NT2/D1 (cell line): Measurements from ENCODE around the gene METTL17.

Experiments used
- YY1 ChIP-seq: IDR thresholded peaks from 2 replicates; pipeline ENCODE4 v1.6.1; 2011; ENCODE audit not compliant: insufficient read length, insufficient read depth
- ZNF274 ChIP-seq: IDR thresholded peaks from 2 replicates; pipeline ENCODE4 v1.6.1; 2011; ENCODE audit warnings: mild to moderate bottlenecking, low read depth, low read length

DNA sequence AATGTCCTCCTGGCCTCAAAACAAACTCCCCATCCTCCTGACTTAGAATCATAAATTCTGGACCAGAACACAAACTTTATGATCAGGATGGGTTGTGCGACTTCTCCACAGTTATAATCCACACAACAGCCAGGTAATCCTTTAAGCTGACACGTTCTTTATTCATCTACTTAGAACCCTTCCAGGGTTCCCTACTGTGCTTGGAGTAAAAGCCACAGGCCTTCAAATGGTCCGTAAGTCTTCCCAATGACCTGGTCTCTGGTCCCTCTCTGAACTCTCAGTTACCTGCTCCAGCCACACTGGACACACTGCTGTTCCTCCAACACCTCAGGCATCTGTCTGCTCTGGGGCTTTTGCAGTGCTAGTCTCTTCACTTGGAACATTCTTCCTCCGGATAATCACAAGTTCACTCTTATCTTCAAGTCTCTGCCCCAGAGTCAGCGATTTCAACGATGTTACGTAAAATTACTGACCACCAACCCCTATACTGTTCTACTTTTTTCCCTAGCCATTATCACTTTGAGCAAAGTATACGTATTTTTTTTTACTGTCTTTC is 50.7 kb downstream of the METTL17 start:
- TF ChIP-seq ZNF274 = no peak
- TF ChIP-seq YY1 = no peak
